Hematopoietic multipotent progenitor cell treated with erythropoietin and hydrocortisone succinate and interleukin-3 and kit ligand, for 8 days (in vitro differentiated cells): ENCODE measurements around the gene SERPINC1.
"Not testable (repeated sequence)": the region's sequence is repeated elsewhere in the genome, so short reads cannot be mapped to it uniquely, and the experiment has no call there.

Experiments used
- DNase-seq: peaks from one replicate; pipeline ENCODE4 v3.0.0-alpha.2; 2015

SERPINC1 gene

GRCh38 chr1:173862146-173862768 is 54.9 kb downstream of the SERPINC1 start:
- DNase-seq = not testable (repeated sequence)

- peak; percentile 62 for DNase-seq
Observed at GRCh38 chr1:173861731-173862145, 55.4 kb downstream of the SERPINC1 start.

- no peak for DNase-seq
Observed at GRCh38 chr1:173860065-173860464, 57.1 kb downstream of the SERPINC1 start.

- DNase-seq = not testable (repeated sequence)
Observed at GRCh38 chr1:173859547-173859946, 57.6 kb downstream of the SERPINC1 start.

- DNase-seq = no peak
Observed at GRCh38 chr1:173857363-173857917, 59.7 kb downstream of the SERPINC1 start.

GRCh38 chr1:173856903-173857302 is 60.2 kb downstream of the SERPINC1 start:
- DNase-seq = no peak

GRCh38 chr1:173856014-173856413 is 61.1 kb downstream of the SERPINC1 start:
- DNase-seq = no peak
